ENCODE measurements around the gene PLCB3. TPM values are rescaled to one million over a fixed set of nuclear protein-coding genes. Genes with fewer than 3 reads are reported as not detected.

Gene PLCB3
- total and polyA plus RNA-seq, 2 of the 13 experiments (the other 11 are each of a cell fraction or from before 2014, with no cell fraction given) = 7.5 to 13.8 TPM

DNA sequence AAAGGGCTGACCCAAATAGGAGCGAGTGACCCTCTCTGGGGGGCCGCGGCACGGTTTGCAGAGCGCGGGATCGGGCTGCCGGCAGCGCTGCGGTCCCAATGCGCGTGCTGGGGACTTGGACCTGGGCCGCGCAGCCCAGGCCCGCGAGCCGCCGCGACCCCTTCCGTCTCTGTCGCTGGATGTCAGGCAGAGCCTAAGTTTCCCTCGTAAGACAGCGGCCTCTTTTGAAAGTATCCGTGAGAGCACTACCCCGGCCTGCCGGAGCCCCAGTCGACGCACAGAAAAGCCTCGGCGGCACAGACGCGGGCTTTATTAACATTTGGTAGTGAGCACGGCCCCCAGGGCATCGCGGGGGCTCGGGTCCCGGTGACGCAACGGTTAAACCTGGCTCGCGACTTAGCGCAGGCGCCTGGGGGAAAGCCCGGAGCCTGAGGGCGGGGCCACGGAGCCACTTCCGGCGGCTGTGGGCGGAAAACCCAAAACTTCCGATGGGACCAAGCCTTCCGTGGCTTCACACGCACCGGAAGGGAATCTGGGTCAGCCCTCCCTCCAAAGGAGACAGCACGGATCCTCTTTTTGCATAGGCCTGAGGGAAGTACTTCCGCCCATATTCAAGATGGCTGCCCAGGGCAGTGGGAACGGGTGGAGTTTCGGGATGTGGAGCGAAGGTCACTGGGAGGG lies 18.4 kb downstream of the PLCB3 start (continued):
- TF ChIP-seq ZNF891 (CRISPR knock-in tag; IDR thresholded peaks at IDR 0.05) (no peak; the same call in 1 of the 2 replicates), KLF13 (CRISPR knock-in tag; IDR thresholded peaks at IDR 0.05) (no peak), ZBTB42 (CRISPR knock-in tag; IDR thresholded peaks at IDR 0.05) (no peak), GLI4 (CRISPR knock-in tag; IDR thresholded peaks at IDR 0.05; ENCODE audit: borderline replicate concordance) (no peak), ZNF747 (CRISPR knock-in tag; IDR thresholded peaks at IDR 0.05; ENCODE audit: borderline replicate concordance) (peak; percentile 54; the same call in 1 of the 2 replicates), CENPBD1 (CRISPR knock-in tag; IDR thresholded peaks at IDR 0.05; ENCODE audit: borderline replicate concordance, low read depth) (no peak; the same call in 1 of the 2 replicates), TEAD3 (CRISPR knock-in tag; optimal IDR thresholded peaks at IDR 0.05; ENCODE audit: borderline replicate concordance) (peak; percentile 63), ATM (IDR thresholded peaks at IDR 0.05; ENCODE audit: borderline replicate concordance) (no peak), HOXD1 (CRISPR knock-in tag; IDR thresholded peaks at IDR 0.05) (no peak), FOXM1 (CRISPR knock-in tag; IDR thresholded peaks at IDR 0.05) (no peak), ZNF337 (CRISPR knock-in tag; IDR thresholded peaks at IDR 0.05; ENCODE audit: borderline replicate concordance, low read depth) (no peak), ZNF503 (CRISPR knock-in tag; IDR thresholded peaks at IDR 0.05) (no peak), THYN1 (CRISPR knock-in tag; IDR thresholded peaks at IDR 0.05; ENCODE audit: borderline replicate concordance, low read depth) (no peak)
- TF ChIP-seq, protein P1, sequence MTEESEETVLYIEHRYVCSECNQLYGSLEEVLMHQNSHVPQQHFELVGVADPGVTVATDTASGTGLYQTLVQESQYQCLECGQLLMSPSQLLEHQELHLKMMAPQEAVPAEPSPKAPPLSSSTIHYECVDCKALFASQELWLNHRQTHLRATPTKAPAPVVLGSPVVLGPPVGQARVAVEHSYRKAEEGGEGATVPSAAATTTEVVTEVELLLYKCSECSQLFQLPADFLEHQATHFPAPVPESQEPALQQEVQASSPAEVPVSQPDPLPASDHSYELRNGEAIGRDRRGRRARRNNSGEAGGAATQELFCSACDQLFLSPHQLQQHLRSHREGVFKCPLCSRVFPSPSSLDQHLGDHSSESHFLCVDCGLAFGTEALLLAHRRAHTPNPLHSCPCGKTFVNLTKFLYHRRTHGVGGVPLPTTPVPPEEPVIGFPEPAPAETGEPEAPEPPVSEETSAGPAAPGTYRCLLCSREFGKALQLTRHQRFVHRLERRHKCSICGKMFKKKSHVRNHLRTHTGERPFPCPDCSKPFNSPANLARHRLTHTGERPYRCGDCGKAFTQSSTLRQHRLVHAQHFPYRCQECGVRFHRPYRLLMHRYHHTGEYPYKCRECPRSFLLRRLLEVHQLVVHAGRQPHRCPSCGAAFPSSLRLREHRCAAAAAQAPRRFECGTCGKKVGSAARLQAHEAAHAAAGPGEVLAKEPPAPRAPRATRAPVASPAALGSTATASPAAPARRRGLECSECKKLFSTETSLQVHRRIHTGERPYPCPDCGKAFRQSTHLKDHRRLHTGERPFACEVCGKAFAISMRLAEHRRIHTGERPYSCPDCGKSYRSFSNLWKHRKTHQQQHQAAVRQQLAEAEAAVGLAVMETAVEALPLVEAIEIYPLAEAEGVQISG (CRISPR knock-in tag; IDR thresholded peaks at IDR 0.05) = peak; percentile 96
- TF ChIP-seq, protein P2, sequence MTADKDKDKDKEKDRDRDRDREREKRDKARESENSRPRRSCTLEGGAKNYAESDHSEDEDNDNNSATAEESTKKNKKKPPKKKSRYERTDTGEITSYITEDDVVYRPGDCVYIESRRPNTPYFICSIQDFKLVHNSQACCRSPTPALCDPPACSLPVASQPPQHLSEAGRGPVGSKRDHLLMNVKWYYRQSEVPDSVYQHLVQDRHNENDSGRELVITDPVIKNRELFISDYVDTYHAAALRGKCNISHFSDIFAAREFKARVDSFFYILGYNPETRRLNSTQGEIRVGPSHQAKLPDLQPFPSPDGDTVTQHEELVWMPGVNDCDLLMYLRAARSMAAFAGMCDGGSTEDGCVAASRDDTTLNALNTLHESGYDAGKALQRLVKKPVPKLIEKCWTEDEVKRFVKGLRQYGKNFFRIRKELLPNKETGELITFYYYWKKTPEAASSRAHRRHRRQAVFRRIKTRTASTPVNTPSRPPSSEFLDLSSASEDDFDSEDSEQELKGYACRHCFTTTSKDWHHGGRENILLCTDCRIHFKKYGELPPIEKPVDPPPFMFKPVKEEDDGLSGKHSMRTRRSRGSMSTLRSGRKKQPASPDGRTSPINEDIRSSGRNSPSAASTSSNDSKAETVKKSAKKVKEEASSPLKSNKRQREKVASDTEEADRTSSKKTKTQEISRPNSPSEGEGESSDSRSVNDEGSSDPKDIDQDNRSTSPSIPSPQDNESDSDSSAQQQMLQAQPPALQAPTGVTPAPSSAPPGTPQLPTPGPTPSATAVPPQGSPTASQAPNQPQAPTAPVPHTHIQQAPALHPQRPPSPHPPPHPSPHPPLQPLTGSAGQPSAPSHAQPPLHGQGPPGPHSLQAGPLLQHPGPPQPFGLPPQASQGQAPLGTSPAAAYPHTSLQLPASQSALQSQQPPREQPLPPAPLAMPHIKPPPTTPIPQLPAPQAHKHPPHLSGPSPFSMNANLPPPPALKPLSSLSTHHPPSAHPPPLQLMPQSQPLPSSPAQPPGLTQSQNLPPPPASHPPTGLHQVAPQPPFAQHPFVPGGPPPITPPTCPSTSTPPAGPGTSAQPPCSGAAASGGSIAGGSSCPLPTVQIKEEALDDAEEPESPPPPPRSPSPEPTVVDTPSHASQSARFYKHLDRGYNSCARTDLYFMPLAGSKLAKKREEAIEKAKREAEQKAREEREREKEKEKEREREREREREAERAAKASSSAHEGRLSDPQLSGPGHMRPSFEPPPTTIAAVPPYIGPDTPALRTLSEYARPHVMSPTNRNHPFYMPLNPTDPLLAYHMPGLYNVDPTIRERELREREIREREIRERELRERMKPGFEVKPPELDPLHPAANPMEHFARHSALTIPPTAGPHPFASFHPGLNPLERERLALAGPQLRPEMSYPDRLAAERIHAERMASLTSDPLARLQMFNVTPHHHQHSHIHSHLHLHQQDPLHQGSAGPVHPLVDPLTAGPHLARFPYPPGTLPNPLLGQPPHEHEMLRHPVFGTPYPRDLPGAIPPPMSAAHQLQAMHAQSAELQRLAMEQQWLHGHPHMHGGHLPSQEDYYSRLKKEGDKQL (CRISPR knock-in tag; IDR thresholded peaks at IDR 0.05; ENCODE audit: low read depth) = no peak
- TF ChIP-seq, protein P3, sequence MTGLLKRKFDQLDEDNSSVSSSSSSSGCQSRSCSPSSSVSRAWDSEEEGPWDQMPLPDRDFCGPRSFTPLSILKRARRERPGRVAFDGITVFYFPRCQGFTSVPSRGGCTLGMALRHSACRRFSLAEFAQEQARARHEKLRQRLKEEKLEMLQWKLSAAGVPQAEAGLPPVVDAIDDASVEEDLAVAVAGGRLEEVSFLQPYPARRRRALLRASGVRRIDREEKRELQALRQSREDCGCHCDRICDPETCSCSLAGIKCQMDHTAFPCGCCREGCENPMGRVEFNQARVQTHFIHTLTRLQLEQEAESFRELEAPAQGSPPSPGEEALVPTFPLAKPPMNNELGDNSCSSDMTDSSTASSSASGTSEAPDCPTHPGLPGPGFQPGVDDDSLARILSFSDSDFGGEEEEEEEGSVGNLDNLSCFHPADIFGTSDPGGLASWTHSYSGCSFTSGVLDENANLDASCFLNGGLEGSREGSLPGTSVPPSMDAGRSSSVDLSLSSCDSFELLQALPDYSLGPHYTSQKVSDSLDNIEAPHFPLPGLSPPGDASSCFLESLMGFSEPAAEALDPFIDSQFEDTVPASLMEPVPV (CRISPR knock-in tag; IDR thresholded peaks at IDR 0.05) = peak; percentile 65
